ENCODE data around the gene RPTOR.

- TF ChIP-seq EZH2phosphoT487 (IDR thresholded peaks at IDR 0.05; ENCODE audit: insufficient read depth, low read depth) (no peak), EZH2 (IDR thresholded peaks at IDR 0.05; ENCODE audit: insufficient read depth, poor library complexity, severe bottlenecking) (no peak)
These were observed 238.8 kb downstream of the RPTOR start for GRCh38 chr17:80783486-80783885.
